Esophagus squamous epithelium (tissue), 4 donors: ENCODE measurements around the gene PNPLA2.

Experiments
- POLR2A ChIP-seq, 4 donors: fragments of 450-650 bp; IDR thresholded peaks; one replicate each; pipeline ENCODE4 v1.6.1; 2017; ENCODE audit warnings: antibody characterized with exemption in 4 of 4, mild to moderate bottlenecking in 4 of 4, moderate library complexity in 3 of 4
- TF ChIP-seq, protein P1 (sequence below), 6 experiments: fragments of 450-650 bp in 4 of 6; fragments of 200-600 bp in 2 of 6; sonication (generic) in 2 of 6; IDR thresholded peaks; one replicate each; pipeline ENCODE4 v1.5.1; 2016 to 2019; ENCODE audit warnings: antibody characterized with exemption in 6 of 6, mild to moderate bottlenecking in 4 of 6, moderate library complexity in 4 of 6

DNA sequence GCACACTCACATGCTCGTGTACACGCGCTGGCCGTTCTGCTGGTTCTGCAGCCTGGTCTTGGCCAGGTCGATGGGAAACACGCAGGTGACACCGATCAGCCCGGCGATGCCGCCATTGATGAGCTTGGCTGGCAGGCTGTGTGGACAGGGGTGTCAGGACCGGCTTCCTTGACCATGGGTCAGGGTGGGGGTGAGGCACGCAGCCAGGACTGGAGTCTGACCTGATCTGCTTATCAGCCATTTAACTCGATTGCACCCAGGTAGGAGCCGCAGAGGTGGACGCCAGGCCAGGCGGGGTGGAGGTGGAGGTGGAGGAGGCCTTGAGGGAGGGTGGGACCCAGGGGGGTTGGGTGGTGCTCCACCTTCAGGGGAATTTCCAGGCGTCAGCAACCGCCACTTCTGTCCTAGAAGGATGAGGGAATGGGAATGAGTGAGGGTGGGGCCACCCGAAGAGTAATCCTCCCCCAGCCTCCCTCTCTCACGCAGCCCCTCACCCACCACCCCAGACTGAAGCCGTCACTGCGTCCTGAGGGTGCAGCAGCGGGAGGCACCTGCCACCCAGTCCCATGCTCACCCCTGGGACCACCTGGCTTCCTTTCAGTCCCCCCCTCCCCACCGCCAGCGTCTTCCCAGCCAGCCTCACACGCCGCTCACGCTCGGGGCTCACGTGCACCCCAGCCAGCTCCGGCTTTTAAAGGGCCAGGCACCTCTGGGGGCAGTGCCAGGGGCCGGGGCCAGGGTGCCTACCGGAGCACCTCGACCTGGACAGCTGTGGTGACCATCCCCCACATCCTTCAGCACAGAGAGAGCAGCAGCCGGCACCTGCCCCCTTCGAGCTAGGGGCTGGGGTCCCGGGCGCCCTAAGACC is 23.7 kb upstream of the PNPLA2 start:
- TF ChIP-seq, protein P1, sequence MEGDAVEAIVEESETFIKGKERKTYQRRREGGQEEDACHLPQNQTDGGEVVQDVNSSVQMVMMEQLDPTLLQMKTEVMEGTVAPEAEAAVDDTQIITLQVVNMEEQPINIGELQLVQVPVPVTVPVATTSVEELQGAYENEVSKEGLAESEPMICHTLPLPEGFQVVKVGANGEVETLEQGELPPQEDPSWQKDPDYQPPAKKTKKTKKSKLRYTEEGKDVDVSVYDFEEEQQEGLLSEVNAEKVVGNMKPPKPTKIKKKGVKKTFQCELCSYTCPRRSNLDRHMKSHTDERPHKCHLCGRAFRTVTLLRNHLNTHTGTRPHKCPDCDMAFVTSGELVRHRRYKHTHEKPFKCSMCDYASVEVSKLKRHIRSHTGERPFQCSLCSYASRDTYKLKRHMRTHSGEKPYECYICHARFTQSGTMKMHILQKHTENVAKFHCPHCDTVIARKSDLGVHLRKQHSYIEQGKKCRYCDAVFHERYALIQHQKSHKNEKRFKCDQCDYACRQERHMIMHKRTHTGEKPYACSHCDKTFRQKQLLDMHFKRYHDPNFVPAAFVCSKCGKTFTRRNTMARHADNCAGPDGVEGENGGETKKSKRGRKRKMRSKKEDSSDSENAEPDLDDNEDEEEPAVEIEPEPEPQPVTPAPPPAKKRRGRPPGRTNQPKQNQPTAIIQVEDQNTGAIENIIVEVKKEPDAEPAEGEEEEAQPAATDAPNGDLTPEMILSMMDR (IDR thresholded peaks at IDR 0.05): no peak
- TF ChIP-seq POLR2A (IDR thresholded peaks at IDR 0.05): no peak
